ENCODE measurements around the gene NUDT5.

NUDT5 gene

GRCh38 chr10:12205082-12205481, 9.4 kb upstream of the NUDT5 start:
- in situ Hi-C loops (cut with HindIII; ENCODE audit: low sequenced_read_pairs) = no loop called here
- H3K4me3 ChIP-seq (ENCODE audit: low read depth, low read length) = no peak overlapping the region
- TF ChIP-seq CTCF (IDR thresholded peaks at IDR 0.05; ENCODE audit: low read depth, low read length) = no peak
- no peak for DNase-seq (ENCODE audit: low read depth, low spot score)

- no peak overlapping the region for H3K4me3 ChIP-seq (ENCODE audit: low read depth, low read length)
- TF ChIP-seq CTCF (IDR thresholded peaks at IDR 0.05; ENCODE audit: low read depth, low read length) = no peak
- in situ Hi-C loops (cut with HindIII; ENCODE audit: low sequenced_read_pairs) = no loop called here
- DNase-seq (ENCODE audit: low read depth, low spot score) = no peak
Observed at GRCh38 chr10:12202226-12202625, 6.5 kb upstream of the NUDT5 start.

- no peak for TF ChIP-seq CTCF (IDR thresholded peaks at IDR 0.05; ENCODE audit: low read depth, low read length)
- in situ Hi-C loops (cut with HindIII; ENCODE audit: low sequenced_read_pairs) = no loop called here
- no peak overlapping the region for H3K4me3 ChIP-seq (ENCODE audit: low read depth, low read length)
- no peak for DNase-seq (ENCODE audit: low read depth, low spot score)
Observed at GRCh38 chr10:12201543-12201942, 5.9 kb upstream of the NUDT5 start.

GRCh38 chr10:12200850-12201249, 5.2 kb upstream of the NUDT5 start:
- H3K4me3 ChIP-seq (ENCODE audit: low read depth, low read length) = no peak overlapping the region
- TF ChIP-seq CTCF (IDR thresholded peaks at IDR 0.05; ENCODE audit: low read depth, low read length) = no peak
- in situ Hi-C loops (cut with HindIII; ENCODE audit: low sequenced_read_pairs) = no loop called here
- no peak for DNase-seq (ENCODE audit: low read depth, low spot score)

GRCh38 chr10:12198156-12198555, 2.5 kb upstream of the NUDT5 start:
- in situ Hi-C loops (cut with HindIII; ENCODE audit: low sequenced_read_pairs) = no loop called here
- TF ChIP-seq CTCF (IDR thresholded peaks at IDR 0.05; ENCODE audit: low read depth, low read length) = no peak
- H3K4me3 ChIP-seq (ENCODE audit: low read depth, low read length) = no peak overlapping the region
- DNase-seq (ENCODE audit: low read depth, low spot score) = no peak

- no peak for DNase-seq (ENCODE audit: low read depth, low spot score)
- TF ChIP-seq CTCF (IDR thresholded peaks at IDR 0.05; ENCODE audit: low read depth, low read length) = no peak
- peak overlapping the region; percentile 93 for H3K4me3 ChIP-seq (ENCODE audit: low read depth, low read length)
- in situ Hi-C loops (cut with HindIII; ENCODE audit: low sequenced_read_pairs) = no loop called here
Observed at GRCh38 chr10:12196531-12197211, 980 bp upstream of the NUDT5 start.

GRCh38 chr10:12195281-12195602, 449 bp downstream of the NUDT5 start:
- in situ Hi-C loops (cut with HindIII; ENCODE audit: low sequenced_read_pairs) = no loop called here
- H3K4me3 ChIP-seq (ENCODE audit: low read depth, low read length) = peak overlapping the region; percentile 93
- no peak for TF ChIP-seq CTCF (IDR thresholded peaks at IDR 0.05; ENCODE audit: low read depth, low read length)
- peak; percentile 27 for DNase-seq (ENCODE audit: low read depth, low spot score)

Data from astrocyte of the spinal cord (primary cell).